KBM-7 (cell line): ENCODE data around the gene ATP9A.

Experiments used
- DNase-seq: peaks from one replicate; pipeline ENCODE4 v3.0.0-alpha.2; 2015
- in situ Hi-C: fragments of 300-500 bp; cut with MboI; formaldehyde crosslinking; loops from 2 replicates; pipeline ENCODE4 v1.14.3; 2020; ENCODE audit warnings: low sequenced_read_pairs, low pct_unique_long_range_greater_than_20kb, mixed read lengths

The ATP9A gene

GRCh38 chr20:51560550-51561307 lies 207.5 kb downstream of the ATP9A start:
- DNase-seq = no peak
- in situ Hi-C loops = no loop called here

- DNase-seq = no peak
- in situ Hi-C loops = no loop called here
Observed at GRCh38 chr20:51560042-51560441, 208.1 kb downstream of the ATP9A start.

GRCh38 chr20:51554538-51555165 lies 213.5 kb downstream of the ATP9A start:
- in situ Hi-C loops = no loop called here
- DNase-seq = no peak

- in situ Hi-C loops = no loop called here
- DNase-seq = no peak
Observed at GRCh38 chr20:51553897-51554486, 214.2 kb downstream of the ATP9A start.

- in situ Hi-C loops = no loop called here
- no peak for DNase-seq
Observed at GRCh38 chr20:51551186-51551585, 217.0 kb downstream of the ATP9A start.

- no peak for DNase-seq
- in situ Hi-C loops = no loop called here
Observed at GRCh38 chr20:51549474-51549873, 218.7 kb downstream of the ATP9A start.

GRCh38 chr20:51547951-51548350 lies 220.2 kb downstream of the ATP9A start:
- DNase-seq = no peak
- in situ Hi-C loops = no loop called here
